Measurements from ENCODE around the gene PIK3C2A.
"Not testable (repeated sequence)": the region's sequence is repeated elsewhere in the genome, so short reads cannot be mapped to it uniquely, and the experiment has no call there.

The PIK3C2A gene

DNA sequence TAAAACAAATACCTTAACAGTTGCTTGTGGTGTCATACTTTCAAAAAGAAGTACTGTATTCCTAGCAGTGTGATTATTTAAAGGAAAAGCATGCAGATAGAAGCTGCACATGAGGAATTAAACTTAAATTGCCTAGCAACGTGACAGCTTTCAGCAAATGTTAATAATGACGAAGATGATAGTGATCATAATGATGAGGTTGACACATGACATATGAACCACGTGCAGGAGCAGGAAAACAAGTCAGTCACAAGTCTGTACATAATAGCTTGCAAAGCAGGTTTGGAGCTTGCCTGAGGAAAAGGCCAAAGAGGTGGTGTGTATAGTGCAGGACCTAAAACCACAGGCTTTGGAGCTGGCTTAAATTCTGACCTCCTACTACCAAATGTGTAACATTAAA, 30.6 kb upstream of the PIK3C2A start:
- no peak overlapping the region for H3K4me3 ChIP-seq
- TF ChIP-seq POLR2AphosphoS5 (IDR thresholded peaks at IDR 0.05; ENCODE audit: borderline replicate concordance, low read depth, low read length) (no peak), FOXP2 (optimal IDR thresholded peaks at IDR 0.05; ENCODE audit: control extremely low read depth, extremely low read length, insufficient read depth) (no peak), EZH2 (IDR thresholded peaks at IDR 0.05) (no peak)
- no peaks in the 10 kb centered on the region for H3K36me3 ChIP-seq (ENCODE audit: insufficient read depth, low read length)
- no peak overlapping the region for H3K9ac ChIP-seq (ENCODE audit: insufficient read length)
- DNase-seq (ENCODE audit: low read depth, low spot score) = no peak
- H3K27ac ChIP-seq = no peak overlapping the region
- no peaks in the 10 kb centered on the region for H3K9me3 ChIP-seq (ENCODE audit: low read depth, low read length)

DNA sequence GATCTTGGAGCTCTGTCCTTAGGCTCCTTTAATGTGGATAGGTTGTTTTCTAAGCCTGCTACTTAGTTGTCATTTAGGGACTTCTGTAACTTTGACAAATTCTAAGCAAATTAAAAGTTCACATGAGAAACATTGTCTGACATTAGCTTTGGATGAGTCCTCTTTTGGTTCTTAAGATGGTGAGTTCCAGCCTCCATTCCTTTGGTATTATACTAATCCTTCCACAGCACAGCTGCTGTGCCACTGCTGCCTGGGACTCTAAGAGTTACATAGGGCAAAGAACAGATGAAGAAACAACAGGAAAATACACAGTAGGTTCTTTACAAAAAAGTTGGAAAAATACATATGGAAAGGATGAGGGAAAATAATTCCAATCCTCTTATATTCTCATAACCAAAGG, 25.3 kb upstream of the PIK3C2A start:
- no peak overlapping the region for H3K4me3 ChIP-seq
- no peak for TF ChIP-seq POLR2AphosphoS5 (IDR thresholded peaks at IDR 0.05; ENCODE audit: borderline replicate concordance, low read depth, low read length)
- no peak for TF ChIP-seq FOXP2 (optimal IDR thresholded peaks at IDR 0.05; ENCODE audit: control extremely low read depth, extremely low read length, insufficient read depth)
- TF ChIP-seq EZH2 (IDR thresholded peaks at IDR 0.05) = no peak
- no peak for DNase-seq (ENCODE audit: low read depth, low spot score)
- H3K36me3 ChIP-seq (ENCODE audit: insufficient read depth, low read length) = no peaks in the 10 kb centered on the region
- H3K9me3 ChIP-seq (ENCODE audit: low read depth, low read length) = no peaks in the 10 kb centered on the region
- no peak overlapping the region for H3K9ac ChIP-seq (ENCODE audit: insufficient read length)
- H3K27ac ChIP-seq = no peak overlapping the region

DNA sequence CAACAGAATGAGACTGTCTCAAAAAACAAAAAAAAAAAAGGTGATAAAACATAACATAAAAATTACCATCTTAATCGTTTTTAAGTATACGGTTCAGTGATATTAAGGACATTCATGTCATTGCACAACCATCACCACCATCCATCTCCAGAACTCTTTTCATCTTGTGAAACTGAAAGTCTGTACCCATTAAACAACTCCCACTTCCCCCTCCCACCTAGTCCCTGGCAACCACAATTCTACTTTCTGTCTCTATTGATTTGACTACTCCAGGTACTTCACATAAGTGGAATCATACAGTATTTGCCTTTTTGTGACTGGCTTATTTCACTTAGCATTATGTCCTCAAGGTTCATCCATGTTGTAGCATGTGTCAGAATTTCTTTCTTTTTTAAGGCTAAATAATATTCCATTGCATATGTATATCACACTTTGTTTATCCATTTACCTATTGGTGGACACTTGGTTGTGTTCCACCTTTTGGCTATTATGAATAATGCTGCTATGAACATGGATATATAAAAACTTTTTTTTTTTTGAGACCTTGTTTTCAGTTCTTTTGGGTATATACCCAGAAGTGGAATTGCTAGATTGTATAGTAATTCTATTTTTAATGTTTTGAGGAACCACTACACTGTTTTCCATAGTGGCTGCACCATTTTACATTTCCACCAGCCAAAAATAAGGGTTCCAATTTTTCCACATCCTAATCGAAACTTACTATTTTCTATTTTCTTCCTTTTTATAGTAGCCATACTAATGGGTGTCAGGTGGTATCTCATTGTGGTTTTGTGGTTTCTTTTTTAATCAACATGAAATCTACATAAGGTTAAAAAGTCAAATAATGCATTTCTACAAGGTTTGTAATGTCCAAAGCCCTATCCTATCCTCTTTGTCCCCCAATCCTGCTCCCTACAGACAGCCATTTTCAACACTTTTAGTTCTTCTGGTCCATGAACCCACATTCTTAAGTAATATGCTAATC, 23.4 kb upstream of the PIK3C2A start:
- H3K9me3 ChIP-seq (ENCODE audit: low read depth, low read length) = no peaks in the 10 kb centered on the region
- no peak overlapping the region for H3K4me3 ChIP-seq
- no peak for DNase-seq (ENCODE audit: low read depth, low spot score)
- TF ChIP-seq FOXP2 (optimal IDR thresholded peaks at IDR 0.05; ENCODE audit: control extremely low read depth, extremely low read length, insufficient read depth) (no peak), POLR2AphosphoS5 (IDR thresholded peaks at IDR 0.05; ENCODE audit: borderline replicate concordance, low read depth, low read length) (no peak), EZH2 (IDR thresholded peaks at IDR 0.05) (no peak)
- no peak overlapping the region for H3K27ac ChIP-seq
- no peaks in the 10 kb centered on the region for H3K36me3 ChIP-seq (ENCODE audit: insufficient read depth, low read length)
- no peak overlapping the region for H3K9ac ChIP-seq (ENCODE audit: insufficient read length)

DNA sequence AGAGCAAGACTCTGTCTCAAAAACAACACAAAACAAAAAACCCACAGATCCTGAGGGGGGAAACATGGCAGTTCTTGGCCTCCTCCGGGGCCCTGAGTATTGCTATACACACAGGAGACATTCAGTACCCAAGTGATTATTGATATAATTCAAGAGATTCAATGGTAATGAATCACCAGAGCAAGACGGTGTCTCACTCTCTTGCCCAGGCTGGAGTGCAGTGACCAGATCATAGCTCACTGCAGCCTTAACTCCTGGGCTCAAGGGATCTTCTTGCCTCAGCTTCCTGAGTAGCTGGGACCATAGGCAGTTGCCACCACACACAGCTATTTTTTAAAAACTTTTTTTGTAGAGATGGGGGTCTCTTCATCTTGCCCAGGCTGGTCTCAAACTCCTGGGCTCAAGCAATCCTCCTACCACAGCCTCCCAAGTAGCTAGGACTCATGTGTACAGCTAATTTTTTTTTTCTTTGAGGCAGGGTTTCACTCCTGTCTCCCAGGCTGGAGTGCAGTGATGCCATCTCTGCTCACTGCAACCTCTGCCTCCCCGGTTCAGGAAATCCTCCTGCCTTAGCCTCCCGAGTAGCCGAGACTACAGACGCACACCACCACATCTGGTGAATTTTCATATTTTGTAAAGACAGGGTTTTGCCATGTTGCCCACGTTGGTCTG, 21.8 kb upstream of the PIK3C2A start:
- H3K9me3 ChIP-seq (ENCODE audit: low read depth, low read length) = no peaks in the 10 kb centered on the region
- H3K27ac ChIP-seq = no peak overlapping the region
- H3K9ac ChIP-seq (ENCODE audit: insufficient read length) = no peak overlapping the region
- no peak for TF ChIP-seq POLR2AphosphoS5 (IDR thresholded peaks at IDR 0.05; ENCODE audit: borderline replicate concordance, low read depth, low read length)
- no peak for TF ChIP-seq FOXP2 (optimal IDR thresholded peaks at IDR 0.05; ENCODE audit: control extremely low read depth, extremely low read length, insufficient read depth)
- TF ChIP-seq EZH2 (IDR thresholded peaks at IDR 0.05) = no peak
- no peak for DNase-seq (ENCODE audit: low read depth, low spot score)
- H3K4me3 ChIP-seq = no peak overlapping the region
- H3K36me3 ChIP-seq (ENCODE audit: insufficient read depth, low read length) = no peaks in the 10 kb centered on the region

DNA sequence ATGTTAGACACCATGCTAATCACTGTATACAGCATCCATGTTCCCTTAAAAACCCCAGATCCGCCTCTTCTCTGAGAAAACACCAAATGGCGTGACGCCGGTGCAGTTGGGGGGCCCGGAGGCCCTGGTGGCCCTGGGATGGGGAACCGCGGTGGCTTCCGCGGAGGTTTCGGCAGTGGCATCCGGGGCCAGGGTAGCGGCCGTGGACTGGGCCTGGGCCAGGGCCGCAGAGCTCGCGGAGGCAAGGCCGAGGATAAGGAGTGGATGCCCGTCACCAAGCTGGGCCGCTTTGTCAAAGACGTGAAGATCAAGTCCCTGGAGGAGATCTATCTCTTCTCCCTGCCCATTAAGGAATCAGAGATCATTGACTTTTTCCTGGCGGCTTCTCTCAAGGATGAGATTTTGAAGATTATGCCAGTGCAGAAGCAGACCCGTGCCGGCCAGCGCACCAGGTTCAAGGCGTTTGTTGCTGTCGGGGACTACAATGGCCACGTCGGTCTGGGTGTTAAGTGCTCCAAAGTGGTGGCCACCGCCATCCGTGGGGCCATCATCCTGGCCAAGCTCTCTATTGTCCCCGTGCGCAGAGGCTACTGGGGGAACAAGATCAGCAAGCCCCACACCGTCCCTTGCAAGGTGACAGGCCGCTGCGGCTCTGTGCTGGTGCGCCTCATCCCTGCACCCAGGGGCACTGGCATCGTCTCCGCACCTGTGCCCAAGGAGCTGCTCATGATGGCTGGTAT, 20.6 kb upstream of the PIK3C2A start:
- H3K4me3 ChIP-seq; H3K9ac ChIP-seq (ENCODE audit: insufficient read length); H3K36me3 ChIP-seq (ENCODE audit: insufficient read depth, low read length); DNase-seq (ENCODE audit: low read depth, low spot score); H3K27ac ChIP-seq; H3K9me3 ChIP-seq (ENCODE audit: low read depth, low read length): not testable (repeated sequence)

DNA sequence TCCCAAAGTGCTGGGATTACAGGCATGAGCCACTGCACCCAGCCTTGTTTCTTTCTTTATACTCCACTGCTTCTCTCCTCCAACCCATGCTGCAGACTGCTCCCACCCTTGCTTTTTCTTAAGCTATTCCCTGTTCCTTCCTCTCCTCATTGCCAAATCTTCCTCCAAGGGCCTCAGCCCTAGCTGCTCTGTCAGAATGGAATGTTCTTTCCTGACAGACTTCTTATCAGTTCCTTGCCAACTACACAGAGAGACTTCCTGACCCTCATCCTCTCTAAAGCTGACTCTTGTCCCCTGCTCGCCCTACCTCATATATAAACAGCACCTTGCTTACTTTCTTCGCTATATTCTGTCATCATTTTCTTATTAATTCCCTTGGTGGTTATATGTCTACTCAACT, 16.9 kb upstream of the PIK3C2A start:
- no peak for DNase-seq (ENCODE audit: low read depth, low spot score)
- Histone ChIP-seq H3K4me3 (no peak overlapping the region), H3K27ac (no peak overlapping the region), H3K9ac (ENCODE audit: insufficient read length) (no peak overlapping the region), H3K9me3 (ENCODE audit: low read depth, low read length) (no peaks in the 10 kb centered on the region), H3K36me3 (ENCODE audit: insufficient read depth, low read length) (no peaks in the 10 kb centered on the region)
- TF ChIP-seq FOXP2 (optimal IDR thresholded peaks at IDR 0.05; ENCODE audit: control extremely low read depth, extremely low read length, insufficient read depth) (no peak), POLR2AphosphoS5 (IDR thresholded peaks at IDR 0.05; ENCODE audit: borderline replicate concordance, low read depth, low read length) (no peak), EZH2 (IDR thresholded peaks at IDR 0.05) (no peak)

DNA sequence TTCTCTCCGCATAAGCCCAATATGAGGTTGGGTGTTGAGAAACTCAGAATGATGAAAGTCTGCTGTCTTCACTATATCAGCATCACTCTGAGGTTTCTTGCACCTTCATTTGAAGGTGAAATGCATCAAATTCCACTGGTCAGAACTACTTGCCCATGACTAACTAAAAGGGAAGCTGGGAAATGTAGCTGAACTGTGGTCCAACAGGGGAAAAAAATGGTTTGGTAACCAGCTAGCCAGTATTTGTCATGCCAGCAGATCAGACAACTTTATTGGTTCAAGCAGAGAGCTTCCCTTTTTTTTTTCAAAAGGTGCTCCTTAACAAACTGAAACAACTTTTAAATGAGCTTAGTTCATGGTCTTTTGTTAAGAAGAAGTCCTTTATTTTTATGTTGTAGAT, 14.2 kb upstream of the PIK3C2A start:
- Histone ChIP-seq H3K9me3 (ENCODE audit: low read depth, low read length) (no peaks in the 10 kb centered on the region), H3K27ac (no peak overlapping the region), H3K4me3 (no peak overlapping the region), H3K9ac (ENCODE audit: insufficient read length) (no peak overlapping the region), H3K36me3 (ENCODE audit: insufficient read depth, low read length) (no peaks in the 10 kb centered on the region)
- no peak for DNase-seq (ENCODE audit: low read depth, low spot score)
- TF ChIP-seq POLR2AphosphoS5 (IDR thresholded peaks at IDR 0.05; ENCODE audit: borderline replicate concordance, low read depth, low read length) = no peak
- no peak for TF ChIP-seq FOXP2 (optimal IDR thresholded peaks at IDR 0.05; ENCODE audit: control extremely low read depth, extremely low read length, insufficient read depth)
- TF ChIP-seq EZH2 (IDR thresholded peaks at IDR 0.05) = no peak

DNA sequence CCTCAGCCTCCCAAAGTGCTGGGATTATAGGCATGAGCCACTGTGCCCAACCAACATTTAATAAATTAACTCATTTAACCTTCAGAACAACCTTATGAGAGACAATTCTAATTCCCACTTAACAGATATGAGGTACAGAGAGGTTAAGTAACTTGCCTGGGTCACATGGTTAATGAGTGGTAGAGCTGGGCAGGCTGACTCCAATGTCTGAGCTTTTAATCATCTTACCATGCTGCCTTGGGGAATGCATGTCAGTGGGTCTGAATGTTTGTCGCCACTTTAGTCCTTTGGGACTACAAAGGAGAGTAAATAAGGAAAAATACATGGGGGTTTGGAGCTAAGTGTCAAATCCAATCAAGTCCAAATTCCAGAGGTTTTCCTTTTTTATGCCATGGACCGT, 11.2 kb upstream of the PIK3C2A start:
- H3K27ac ChIP-seq = no peak overlapping the region
- H3K9me3 ChIP-seq (ENCODE audit: low read depth, low read length) = peaks cover 4% of the 10 kb centered on the region; the same call in 1 of the 2 replicates
- H3K36me3 ChIP-seq (ENCODE audit: insufficient read depth, low read length) = no peaks in the 10 kb centered on the region
- no peak overlapping the region for H3K4me3 ChIP-seq
- no peak for DNase-seq (ENCODE audit: low read depth, low spot score)
- no peak for TF ChIP-seq EZH2 (IDR thresholded peaks at IDR 0.05)
- TF ChIP-seq FOXP2 (optimal IDR thresholded peaks at IDR 0.05; ENCODE audit: control extremely low read depth, extremely low read length, insufficient read depth) = no peak
- TF ChIP-seq POLR2AphosphoS5 (IDR thresholded peaks at IDR 0.05; ENCODE audit: borderline replicate concordance, low read depth, low read length) = no peak
- no peak overlapping the region for H3K9ac ChIP-seq (ENCODE audit: insufficient read length)
